GM21526 (cell line): ENCODE data around the gene E4F1.
"Not testable (repeated sequence)": the region's sequence is repeated elsewhere in the genome, so short reads cannot be mapped to it uniquely, and the experiment has no call there.

ENCODE experiments used
- ATAC-seq: cut with Tn5 transposase; IDR thresholded peaks from one replicate; pipeline ENCODE4 v1.9.1; 2021; ENCODE audit warnings: moderate library complexity; ENCODE audit not compliant: unreplicated experiment, low FRiP score

Gene E4F1

DNA sequence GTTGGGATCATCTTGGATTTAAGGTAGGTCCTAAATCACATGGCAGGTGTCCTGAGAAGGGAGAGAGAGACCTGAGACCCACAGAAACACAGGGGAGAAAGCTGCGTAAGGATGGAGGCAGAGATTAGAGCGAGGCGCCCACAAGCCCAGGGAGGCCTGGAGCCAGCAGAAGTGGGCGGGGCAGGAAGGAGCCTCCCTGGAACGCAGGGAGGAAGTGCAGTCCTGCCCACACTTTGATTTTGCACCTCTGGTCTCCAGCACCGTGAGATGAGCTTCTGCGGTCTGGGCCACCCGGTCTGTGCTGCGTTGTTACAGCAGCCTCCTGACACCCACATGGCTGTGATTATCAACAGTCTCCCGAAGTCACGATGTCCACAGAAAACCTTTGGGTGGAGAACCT is 19.2 kb downstream of the E4F1 start:
- no peak for ATAC-seq

DNA sequence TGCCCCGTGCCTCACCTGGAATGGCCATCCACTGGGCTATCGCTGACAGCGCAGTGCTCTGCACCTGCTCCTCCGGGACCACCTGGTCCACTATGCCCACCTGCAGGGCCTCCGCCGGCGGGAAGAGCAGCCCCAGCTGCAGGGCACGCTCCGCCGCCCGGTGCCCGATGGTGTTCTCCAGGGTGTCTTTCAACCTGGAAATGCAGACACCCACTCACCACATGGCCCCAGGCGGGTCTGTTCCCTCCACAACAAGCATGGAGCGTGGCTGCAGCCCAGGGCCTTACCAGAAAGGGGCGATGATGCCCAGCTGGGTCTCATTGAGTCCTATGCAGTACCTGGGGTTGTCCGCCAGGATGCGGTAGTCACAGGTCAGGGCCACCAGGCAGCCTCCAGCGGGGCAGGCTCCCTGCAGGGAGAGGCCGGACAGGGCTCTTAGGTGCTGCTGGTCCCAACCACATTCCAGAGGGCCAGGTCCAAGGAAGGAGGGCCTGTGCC is 19.7 kb downstream of the E4F1 start:
- ATAC-seq: no peak

DNA sequence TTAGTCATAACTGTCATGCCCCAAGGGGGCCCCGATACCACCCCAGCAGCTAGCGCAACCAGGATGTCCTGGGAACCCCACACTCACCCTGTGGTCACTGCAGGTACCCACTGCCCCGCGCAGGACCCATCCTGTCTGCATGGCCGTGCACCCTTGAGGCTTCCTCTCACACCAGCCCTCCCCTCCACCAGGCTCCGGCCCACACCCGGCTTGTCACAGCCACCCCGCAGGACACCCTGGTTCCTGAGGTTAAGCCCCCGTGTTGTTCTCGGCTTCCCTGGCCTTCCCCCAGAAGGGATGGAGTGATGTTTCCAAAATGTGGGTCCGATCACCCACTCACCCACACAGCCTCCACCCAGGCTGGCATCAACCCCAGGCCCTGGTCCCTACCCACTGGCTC is 20.4 kb downstream of the E4F1 start:
- no peak for ATAC-seq

DNA sequence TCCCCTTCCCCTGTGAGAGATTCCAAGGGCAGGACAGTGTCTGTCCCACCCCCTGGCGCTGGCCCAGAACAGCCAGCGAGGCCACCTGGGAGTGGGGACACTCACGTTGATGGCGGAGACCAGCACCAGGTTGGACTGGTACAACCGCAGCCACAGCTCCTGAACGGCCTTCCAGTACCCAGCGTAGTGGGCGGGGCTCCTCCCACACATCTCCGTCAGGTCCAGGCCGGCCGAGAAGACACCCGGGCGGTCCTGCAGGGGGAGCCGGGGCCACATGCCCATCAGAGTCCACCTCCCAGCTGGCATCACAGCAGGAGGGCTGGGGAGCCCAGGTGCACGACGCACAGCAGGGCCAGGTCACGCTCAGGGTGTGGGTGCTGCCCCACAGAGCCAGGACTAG is 20.9 kb downstream of the E4F1 start:
- ATAC-seq: no peak

DNA sequence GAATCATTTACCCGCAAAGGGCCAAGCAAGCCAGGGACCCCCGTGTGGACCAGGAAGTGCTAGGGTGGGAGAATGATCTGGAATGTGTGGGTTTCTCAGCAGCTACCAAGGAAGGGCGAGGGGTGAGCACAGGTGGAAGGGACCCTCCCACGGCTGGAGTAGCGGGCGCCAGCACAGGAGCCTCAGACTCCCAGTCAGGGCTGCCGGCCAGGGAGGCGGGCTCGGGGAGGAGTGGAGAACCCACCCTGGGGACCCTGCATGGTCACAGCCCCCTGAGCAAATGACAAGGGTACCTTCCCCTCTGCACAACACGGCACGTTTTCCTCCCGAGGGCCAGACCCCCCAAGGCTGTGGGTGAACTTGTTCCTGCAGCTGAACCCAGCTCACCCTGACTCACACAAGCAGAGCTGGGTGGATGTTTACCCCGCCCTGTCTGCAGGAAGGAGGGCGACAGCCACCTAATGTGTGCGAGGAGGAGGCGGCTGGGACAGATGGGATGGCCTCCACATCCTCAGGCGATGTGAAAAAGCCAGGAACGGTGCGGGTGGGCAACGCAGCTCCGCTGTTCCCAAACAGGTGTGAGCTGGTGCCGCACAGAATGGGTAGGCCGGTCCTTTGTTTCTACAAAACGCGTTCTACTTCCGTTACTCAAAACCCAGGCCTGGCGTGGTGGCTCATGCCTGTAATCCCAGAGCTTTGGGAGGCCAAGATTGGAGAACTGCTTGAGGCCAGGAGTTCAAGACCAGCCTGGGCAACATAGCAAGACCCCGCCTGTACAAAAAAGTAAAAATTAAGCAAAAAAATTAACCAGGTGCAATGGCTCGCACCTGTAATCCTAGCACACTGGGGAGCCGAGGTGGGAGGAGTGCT is 21.8 kb downstream of the E4F1 start:
- ATAC-seq: no peak

DNA sequence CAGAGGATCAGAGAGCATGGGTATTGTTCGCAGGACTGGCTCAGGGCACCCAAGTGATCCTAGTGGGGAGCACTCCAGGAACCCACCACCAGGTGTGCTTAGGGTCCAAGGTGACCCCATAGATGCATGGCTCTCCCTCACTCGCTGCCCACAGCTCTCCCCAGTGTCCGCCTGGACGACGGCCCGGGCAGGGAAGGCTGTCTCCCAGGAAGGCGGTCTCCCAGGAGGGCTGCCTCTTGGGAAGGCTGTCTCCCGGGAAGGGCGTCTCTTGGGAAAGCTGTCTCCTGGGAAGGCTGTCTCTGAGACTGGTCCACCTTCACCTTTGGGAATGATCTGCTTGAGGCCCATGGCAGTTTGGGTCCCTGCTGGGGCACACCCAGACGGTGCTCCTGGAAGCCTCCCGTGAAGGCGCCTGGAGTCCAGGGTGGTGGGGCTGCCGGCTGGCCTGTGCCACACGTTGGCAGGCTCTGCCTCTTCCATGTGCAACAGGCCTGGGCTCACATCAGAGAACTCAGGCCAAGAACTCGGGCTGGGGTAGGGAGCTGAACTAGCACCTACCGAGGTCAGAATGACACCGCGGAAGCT is 23.0 kb downstream of the E4F1 start:
- no peak for ATAC-seq

DNA sequence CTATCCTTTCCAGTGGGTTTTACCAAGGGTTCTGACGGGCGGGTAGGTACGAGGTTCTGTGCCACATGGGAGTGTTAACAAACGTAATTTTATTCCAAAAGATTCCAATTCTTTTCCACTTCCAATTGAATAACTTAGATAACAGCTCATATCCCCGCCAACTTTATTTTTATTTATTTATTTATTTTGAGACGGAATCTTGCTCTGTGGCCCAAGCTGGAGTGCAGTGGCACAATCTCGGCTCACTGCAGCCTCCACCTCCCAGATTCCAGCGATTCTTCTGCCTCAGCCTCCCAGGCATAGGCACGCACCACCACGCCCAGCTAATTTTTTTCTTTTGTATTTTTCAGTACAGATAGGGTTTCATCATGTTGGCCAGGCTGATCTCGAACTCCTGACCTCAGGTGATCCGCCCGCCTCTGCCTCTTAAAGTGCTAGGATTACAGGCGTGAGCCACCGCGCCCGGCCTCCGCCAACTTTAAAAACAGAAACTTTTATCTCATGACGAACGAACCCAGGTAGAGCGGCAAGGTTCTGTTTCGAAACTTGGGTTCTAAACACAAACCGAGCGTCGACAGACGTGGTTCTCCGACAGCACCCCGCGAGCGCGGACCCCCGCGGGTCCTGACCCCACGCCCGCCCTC is 27.4 kb downstream of the E4F1 start:
- ATAC-seq: no peak

DNA sequence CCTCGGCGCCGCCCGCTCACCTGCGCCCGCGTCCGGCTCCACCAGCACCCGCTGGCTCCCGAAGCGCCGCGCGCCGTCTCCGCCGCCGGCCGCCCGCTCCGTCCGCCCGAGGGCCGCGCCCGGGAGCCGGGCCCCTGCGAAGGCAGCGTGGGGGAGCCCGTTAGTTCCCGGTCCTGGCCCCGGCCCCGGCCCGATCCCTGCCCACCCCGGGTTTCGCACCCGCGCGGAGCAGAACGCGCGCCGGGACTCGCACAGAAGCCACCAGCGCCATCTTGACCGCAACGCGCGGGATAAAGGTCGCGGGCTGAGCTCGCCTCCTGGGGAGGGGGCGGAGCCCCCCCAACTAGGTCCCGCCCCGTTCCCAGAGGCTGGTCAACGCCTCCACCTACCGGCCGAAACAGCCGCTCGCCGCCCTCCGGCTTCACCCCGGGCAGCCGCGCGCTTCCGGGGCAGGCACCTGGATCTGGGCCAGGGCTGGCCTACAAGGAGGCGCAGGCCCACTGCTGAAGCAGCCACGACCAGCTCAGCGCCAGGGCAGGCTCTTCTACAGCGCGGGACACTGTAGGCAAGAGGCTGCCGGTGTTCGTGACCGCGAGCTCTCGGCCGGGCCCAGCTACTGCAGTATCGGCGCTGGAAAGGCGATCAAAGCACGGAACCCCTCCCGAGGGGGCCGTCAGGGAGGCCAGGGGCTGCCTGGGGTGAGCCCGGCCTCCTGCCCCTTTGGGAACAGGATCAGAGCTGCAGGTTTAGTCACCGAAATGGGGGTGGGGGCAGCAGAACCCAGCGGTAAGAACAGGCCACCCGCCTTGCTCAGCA is 28.1 kb downstream of the E4F1 start, which contains the start of gene ECI1:
Gene ECI1, minus strand, starts transcription at position 292 of the 816 bp plus-strand sequence. Its CDS starts 21 bp downstream, at position 271.
- ATAC-seq: peak; percentile 79

DNA sequence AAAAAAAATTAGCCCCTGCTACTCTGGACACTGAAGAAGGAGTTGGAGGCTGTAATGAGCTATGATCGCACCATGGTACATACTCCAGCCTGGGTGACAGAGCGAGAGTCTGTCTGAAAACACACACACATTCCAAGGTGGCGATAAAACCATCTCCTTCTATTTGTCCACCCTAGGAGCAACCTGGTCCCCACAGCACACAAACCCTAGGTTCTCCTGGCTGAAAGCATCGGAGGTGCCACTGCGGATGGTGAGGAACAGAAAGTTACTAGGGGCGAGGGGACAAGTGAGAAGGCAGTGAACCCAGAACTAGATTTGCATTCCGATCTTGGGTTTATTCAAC is 29.4 kb downstream of the E4F1 start:
- ATAC-seq: no peak

DNA sequence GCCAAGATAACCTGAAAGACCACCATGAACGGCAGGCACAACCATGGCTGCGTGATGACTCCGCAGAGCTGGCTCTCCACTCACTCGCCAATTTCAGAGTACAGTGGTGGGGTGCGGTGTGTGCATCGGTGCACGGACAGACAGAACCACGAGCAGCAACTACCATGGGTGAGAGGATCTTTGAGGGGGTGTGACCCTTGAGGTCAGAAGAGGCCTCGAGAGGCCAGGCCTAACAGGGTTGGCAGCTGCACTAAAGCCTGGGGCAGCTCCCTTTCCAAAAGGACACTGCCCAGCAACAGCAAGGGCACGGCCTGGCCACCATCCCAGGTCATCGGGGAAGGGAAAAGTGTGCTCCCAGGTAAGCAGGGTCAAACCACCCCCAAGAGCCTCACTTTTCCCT is 29.9 kb downstream of the E4F1 start:
- ATAC-seq: no peak

DNA sequence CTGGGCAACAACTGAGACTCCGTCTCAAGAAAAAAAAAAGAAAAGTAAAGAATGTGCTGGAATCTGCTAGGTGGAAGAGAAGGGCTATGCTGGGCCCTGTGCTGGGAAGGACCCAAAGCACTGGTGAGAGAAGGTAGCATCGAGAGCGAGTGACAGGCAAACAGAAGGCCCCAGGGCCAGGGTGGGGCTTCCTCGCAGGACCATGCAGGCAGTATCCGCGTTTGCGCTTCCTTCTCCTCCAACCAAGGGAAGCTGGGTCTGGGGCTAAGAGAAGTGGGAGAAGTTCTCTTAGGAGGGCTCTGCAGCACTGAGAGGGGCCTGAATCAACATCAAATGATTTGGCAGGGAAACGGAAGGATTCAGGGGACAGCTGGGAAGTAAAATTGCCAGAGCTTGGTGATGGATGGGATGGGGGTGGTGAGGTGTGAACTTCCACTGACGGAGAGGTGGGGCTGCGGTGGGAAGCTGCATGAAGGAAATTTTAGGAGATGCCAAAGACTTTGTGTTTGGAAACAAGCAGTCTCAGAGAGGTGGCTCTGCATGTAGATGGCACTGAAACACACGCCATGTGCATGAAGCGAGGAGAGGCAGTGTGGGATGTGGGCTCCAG is 33.2 kb downstream of the E4F1 start:
- ATAC-seq: no peak

DNA sequence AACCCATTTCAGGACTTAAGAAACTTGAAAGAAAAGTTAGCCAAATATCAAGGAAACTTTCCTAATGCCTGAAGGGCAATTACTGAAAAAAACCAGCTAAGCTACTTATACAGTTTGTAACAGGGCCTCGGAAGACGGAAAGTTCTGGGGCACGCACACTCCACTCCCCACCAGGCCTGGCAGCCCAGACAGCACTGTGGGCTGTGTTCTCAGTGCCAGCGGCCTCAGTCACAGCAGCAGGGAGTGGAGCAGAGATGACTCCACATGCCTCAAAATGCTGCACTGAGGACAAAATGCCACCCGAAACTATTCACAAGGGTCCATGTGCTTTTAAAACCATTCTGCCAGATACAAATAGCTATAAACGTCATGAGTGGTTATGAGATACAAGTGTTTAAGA is 34.3 kb downstream of the E4F1 start:
- ATAC-seq: no peak

DNA sequence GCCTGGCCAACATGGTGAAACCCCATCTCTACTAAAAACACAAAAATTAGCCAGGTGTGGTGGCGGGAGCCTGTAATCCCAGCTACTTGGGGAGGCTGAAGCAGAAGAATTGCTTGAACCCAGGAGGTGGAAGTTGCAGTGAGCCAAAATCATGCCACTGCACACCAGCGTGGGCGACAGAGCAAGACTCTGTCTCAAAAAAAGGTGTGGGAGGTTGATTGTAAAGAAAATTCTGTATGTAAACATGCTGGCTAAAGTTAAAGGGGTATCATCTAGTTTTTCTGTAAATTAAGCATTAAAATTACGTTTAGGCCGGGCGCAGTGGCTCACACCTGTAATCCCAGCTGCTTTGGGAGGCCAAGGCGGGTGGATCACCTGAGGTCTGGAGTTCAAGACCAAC is 35.1 kb downstream of the E4F1 start:
- not testable (repeated sequence) for ATAC-seq

DNA sequence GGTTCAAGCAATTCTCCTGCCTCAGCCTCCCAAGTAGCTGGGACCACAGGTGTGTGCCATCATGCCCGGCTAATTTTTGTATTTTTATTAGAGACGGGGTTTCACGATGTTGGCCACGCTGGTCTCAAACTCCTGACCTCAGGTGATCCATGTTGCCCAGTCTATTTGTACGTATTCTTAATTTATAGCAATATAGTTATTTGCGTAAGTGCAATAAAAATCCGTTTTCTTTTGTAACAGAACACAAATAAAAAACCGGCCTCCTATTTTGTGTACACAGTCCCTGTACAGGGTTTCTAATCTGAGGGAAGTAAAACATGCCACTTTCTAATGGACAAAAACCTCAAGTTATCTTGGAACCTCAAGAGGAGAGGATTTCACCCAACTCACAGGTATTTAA is 36.9 kb downstream of the E4F1 start:
- no peak for ATAC-seq

DNA sequence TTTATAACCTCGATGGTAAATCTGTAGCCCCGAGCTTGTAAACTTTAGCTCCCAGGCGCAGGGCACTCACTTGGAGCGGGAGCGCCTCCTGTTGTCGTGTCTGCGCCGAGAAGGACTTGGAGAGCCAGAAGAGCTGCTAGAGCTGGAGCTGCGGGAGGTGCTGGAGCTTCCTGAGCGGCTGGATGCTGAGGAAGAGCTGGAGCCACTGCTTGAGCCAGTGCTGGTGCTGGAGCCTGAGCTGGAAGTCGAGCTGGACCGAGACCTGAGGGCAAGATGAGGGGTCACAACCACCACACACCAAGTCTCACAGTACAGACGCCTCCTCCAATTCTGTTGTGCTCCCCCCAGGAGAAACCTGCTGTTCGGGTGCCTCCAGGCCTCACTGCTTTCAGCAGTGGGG is 39.6 kb downstream of the E4F1 start:
- ATAC-seq: not testable (repeated sequence)

DNA sequence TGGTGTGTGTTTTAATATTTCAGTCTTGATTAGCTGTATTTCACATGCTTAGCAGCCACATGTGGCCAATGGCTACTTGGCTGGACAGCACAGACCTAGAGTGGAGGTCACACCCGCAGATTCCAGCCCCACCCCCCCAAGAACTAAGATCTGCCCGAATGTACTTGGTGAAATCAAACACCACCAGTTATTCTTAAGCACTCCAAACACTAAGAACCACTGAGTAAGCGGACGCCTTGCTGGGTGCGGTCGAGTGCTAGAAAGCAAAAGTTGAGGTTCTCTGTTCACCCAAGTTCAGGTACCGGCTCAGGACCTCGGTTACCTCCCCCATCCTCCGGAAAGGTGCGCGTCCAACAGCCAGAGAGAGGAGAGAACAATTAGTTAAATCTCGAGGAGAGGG is 43.5 kb downstream of the E4F1 start:
- not testable (repeated sequence) for ATAC-seq

DNA sequence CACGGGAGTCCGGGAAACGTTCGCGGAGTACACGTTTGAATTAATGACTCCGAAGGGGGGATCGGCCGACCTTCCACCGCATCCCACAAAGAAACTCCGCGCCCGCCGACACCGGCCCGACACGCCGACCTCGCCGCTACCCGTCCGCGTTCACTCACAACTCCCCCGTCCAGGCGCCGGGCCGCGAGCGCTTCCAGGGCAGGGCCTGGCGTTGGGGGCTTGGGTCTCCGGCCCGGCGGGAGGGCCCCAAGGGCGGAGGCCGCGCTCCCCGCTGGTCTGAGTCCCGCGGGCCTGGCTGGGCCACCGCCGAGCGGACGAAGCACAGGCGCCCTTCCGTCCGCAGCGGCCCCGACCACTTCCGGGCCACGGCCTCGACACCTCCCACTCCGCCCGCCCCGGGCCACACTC is 44.1 kb downstream of the E4F1 start:
- ATAC-seq: peak; percentile 41

DNA sequence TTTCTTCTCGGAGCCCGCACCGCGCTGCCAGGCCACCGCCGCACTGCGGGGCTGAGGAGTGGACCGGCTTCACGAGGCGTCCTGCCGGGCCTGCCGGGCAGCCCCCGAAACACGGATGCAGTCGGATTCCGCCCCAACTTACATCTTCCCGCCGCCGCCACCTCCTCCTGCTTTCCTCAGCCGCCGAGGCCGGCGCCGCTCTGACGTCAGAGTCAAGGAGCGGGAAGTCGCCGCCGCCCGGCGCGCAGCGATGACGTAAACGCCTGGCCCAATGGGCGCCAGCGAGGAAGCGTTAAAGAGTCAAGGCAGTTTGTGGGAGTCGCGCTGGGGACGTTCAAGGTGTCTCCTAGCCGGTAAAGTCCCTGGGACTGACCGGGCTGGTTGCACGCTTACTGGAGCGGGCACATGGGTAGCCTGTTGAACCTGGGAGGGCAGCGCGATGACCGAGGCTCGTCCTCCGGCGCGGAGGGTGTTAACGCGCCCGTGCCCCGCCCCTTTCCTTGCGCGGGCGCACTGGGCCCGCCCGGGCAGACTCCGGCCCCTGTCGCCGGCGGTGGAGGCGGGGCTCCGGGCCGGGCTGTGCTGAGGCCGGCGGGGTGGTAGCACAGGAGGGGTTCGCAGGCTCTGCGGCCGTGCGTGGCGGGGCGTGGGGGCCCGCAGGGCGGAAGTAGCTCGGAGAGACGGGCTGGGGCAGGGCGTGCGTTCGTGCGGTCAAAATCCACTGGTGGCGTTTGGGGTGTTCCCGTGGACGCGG is 44.7 kb downstream of the E4F1 start, which contains the start of gene RNPS1:
Gene RNPS1, minus strand, starts transcription at position 214 of the 754 bp plus-strand sequence. CDS start 3,483 bp downstream, outside the sequence.
- peak; percentile 60 for ATAC-seq

DNA sequence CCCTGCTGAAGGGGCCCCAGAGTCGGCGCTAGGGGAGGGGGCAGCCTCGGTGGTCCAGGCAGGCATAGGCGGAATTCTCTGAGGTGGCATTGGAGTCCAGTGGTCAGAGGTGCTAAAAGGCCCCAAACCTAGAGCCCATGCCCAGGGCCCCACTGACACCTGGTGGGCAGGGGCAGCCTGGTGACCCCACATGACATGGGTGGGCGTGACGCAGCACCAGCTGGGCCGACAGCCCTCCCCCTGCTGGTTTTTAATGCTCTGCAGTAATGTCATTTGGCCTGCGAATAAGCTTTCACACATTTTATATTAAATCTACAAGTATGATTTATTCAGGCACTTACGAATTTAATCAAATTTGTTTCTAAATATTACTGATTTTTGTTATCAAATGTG is 46.7 kb downstream of the E4F1 start:
- no peak for ATAC-seq
